Loucy (cell line): ENCODE data around the gene PLS3.

Experiments
- H2AFZ ChIP-seq: fragments of 200-600 bp; sonication (generic); 2 replicates; pipeline ENCODE4 v1.6.0; 2016; ENCODE audit warnings: antibody characterized with exemption, mild to moderate bottlenecking, low read length, moderate library complexity
- H3F3A ChIP-seq: fragments of 200-600 bp; 2 replicates; pipeline ENCODE4 v1.6.0; 2016; ENCODE audit warnings: antibody characterized with exemption, low read depth, mild to moderate bottlenecking
- H3K27me3 ChIP-seq: fragments of 200-600 bp; sonication (generic); 2 replicates; pipeline ENCODE4 v1.6.1; 2014; ENCODE audit warnings: low read length, mild to moderate bottlenecking; ENCODE audit not compliant: insufficient read depth, poor library complexity, severe bottlenecking
- H3K36me3 ChIP-seq: fragments of 200-600 bp; sonication (generic); 2 replicates; pipeline ENCODE4 v1.6.1; 2016; ENCODE audit warnings: low read length; ENCODE audit not compliant: insufficient read depth
- H3K4me1 ChIP-seq: fragments of 200-600 bp; sonication (generic); 2 replicates; pipeline ENCODE4 v1.5.1; 2014; ENCODE audit warnings: low read length, mild to moderate bottlenecking; ENCODE audit not compliant: insufficient read depth, poor library complexity, severe bottlenecking
- H3K4me2 ChIP-seq: fragments of 200-600 bp; sonication (generic); 2 replicates; pipeline ENCODE4 v1.6.0; 2014; ENCODE audit warnings: antibody characterized with exemption, low read length, low read depth, mild to moderate bottlenecking; ENCODE audit not compliant: poor library complexity, severe bottlenecking
- H3K4me3 ChIP-seq: fragments of 200-600 bp; sonication (generic); 2 replicates; pipeline ENCODE4 v1.5.1; 2014; ENCODE audit warnings: low read length, mild to moderate bottlenecking, mixed read lengths; ENCODE audit not compliant: poor library complexity, severe bottlenecking
- H3K79me2 ChIP-seq: fragments of 200-600 bp; sonication (generic); 2 replicates; pipeline ENCODE4 v1.6.1; 2014; ENCODE audit warnings: low read length; ENCODE audit not compliant: insufficient read depth
- H3K9ac ChIP-seq: fragments of 200-600 bp; sonication (generic); 2 replicates; pipeline ENCODE4 v1.6.0; 2014; ENCODE audit warnings: mild to moderate bottlenecking, low read depth, low read length, moderate library complexity; ENCODE audit not compliant: poor library complexity, severe bottlenecking
- H3K9me2 ChIP-seq: fragments of 200-600 bp; sonication (generic); replicated peaks from 2 replicates; pipeline ENCODE4 v1.6.1; 2016; ENCODE audit warnings: low read depth, low read length, mixed read lengths
- H3K9me3 ChIP-seq: fragments of 200-600 bp; sonication (generic); 2 replicates; pipeline ENCODE4 v1.6.1; 2014; ENCODE audit warnings: mild to moderate bottlenecking, antibody characterized with exemption, low read length, low read depth; ENCODE audit not compliant: insufficient read depth
- H4K20me1 ChIP-seq: fragments of 200-600 bp; sonication (generic); 2 replicates; pipeline ENCODE4 v1.6.0; 2014; ENCODE audit warnings: antibody characterized with exemption, low read length, mild to moderate bottlenecking; ENCODE audit not compliant: insufficient read depth, poor library complexity, severe bottlenecking
- EZH2phosphoT487 ChIP-seq: fragments of 200-600 bp; IDR thresholded peaks from 2 replicates; pipeline ENCODE4 v1.6.1; 2018; ENCODE audit warnings: antibody characterized with exemption, mild to moderate bottlenecking, moderate library complexity, borderline replicate concordance
- TF ChIP-seq, protein P1 (sequence below): fragments of 200-600 bp; sonication (generic); conservative IDR thresholded peaks from 2 replicates; pipeline ENCODE4 v1.5.1; 2014; ENCODE audit warnings: mild to moderate bottlenecking, antibody characterized with exemption, low read length

Gene PLS3, protein sequence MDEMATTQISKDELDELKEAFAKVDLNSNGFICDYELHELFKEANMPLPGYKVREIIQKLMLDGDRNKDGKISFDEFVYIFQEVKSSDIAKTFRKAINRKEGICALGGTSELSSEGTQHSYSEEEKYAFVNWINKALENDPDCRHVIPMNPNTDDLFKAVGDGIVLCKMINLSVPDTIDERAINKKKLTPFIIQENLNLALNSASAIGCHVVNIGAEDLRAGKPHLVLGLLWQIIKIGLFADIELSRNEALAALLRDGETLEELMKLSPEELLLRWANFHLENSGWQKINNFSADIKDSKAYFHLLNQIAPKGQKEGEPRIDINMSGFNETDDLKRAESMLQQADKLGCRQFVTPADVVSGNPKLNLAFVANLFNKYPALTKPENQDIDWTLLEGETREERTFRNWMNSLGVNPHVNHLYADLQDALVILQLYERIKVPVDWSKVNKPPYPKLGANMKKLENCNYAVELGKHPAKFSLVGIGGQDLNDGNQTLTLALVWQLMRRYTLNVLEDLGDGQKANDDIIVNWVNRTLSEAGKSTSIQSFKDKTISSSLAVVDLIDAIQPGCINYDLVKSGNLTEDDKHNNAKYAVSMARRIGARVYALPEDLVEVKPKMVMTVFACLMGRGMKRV

DNA sequence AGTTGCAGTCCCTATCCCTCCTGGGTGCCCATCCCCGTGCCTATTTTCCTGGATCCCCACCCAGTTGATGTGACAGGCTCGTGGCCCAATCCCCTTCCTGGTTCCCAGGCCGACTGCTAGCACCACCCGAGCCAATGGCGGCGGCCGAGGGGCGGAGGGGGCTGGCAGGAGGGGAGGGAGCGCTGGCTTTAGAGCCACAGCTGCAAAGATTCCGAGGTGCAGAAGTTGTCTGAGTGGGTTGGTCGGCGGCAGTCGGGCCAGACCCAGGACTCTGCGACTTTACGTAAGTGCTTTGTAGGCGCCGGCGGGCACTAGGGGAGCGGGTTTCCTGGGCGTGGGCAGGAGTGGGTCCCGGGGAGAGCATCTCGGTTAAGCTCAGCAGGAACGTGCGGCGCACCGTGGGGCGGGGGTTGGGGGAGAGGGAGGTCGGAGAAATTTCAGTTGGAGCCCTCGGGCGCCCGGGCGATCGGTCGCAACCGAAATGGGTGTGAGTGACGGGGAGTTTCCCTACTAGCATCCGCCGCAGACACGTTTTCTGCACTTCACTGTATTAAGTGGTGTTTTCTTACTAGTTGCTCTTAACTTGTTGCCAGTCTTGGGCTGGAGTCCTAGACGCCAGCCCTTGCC is at the start of gene PLS3:
PLS3 (plus strand) TSS at position 197 of the 627 bp plus-strand sequence. CDS start 49,077 bp downstream, outside the sequence.
- TF ChIP-seq, protein P1, sequence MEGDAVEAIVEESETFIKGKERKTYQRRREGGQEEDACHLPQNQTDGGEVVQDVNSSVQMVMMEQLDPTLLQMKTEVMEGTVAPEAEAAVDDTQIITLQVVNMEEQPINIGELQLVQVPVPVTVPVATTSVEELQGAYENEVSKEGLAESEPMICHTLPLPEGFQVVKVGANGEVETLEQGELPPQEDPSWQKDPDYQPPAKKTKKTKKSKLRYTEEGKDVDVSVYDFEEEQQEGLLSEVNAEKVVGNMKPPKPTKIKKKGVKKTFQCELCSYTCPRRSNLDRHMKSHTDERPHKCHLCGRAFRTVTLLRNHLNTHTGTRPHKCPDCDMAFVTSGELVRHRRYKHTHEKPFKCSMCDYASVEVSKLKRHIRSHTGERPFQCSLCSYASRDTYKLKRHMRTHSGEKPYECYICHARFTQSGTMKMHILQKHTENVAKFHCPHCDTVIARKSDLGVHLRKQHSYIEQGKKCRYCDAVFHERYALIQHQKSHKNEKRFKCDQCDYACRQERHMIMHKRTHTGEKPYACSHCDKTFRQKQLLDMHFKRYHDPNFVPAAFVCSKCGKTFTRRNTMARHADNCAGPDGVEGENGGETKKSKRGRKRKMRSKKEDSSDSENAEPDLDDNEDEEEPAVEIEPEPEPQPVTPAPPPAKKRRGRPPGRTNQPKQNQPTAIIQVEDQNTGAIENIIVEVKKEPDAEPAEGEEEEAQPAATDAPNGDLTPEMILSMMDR: no peak
- TF ChIP-seq EZH2phosphoT487: no peak
- no peak within 1 kb of the TSS for H2AFZ ChIP-seq
- no peak within 1 kb of the TSS for H3K9ac ChIP-seq

DNA sequence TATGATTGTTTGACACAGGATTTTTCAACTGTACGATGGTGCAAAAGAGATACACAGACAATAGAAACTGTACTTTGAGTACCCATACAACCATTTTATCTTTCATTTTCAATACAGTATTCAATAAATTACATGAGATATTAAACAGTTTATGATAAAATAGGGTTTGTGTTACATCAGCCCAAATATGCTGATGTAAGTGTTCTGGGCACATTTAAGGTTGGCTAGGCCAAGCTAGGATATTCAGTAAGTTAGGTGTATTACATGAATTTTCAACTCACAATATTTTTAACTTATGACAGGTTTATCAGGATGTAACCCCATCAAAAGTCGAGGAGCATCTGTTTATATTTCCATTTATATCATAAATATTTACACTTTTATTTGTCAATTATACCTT is 42.9 kb upstream of the PLS3 start:
- Histone ChIP-seq H2AFZ (no peak overlapping the region), H3K79me2 (no peaks in the 10 kb centered on the region), H4K20me1 (no peaks in the 10 kb centered on the region), H3F3A (no peaks in the 10 kb centered on the region), H3K9me3 (no peaks in the 10 kb centered on the region), H3K9ac (no peak overlapping the region), H3K27me3 (no peaks in the 10 kb centered on the region), H3K4me1 (no peaks in the 10 kb centered on the region), H3K9me2 (no peaks in the 10 kb centered on the region), H3K4me3 (no peak overlapping the region), H3K36me3 (no peaks in the 10 kb centered on the region), H3K4me2 (no peak overlapping the region)
- TF ChIP-seq, protein P1: no peak
- TF ChIP-seq EZH2phosphoT487: no peak

More for the DNA sequence above, at the start of gene PLS3:
- Histone ChIP-seq H3K27me3 (no peaks in the 10 kb centered on the region), H3K4me1 (no peaks in the 10 kb centered on the region), H3K9me2 (no peaks in the 10 kb centered on the region), H3K4me2 (no peak within 1 kb of the TSS), H3K9me3 (no peaks in the 10 kb centered on the region), H3K36me3 (no peaks in the 10 kb centered on the region), H3F3A (no peaks in the 10 kb centered on the region), H4K20me1 (no peaks in the 10 kb centered on the region), H3K4me3 (no peak within 1 kb of the TSS), H3K79me2 (no peaks in the 10 kb centered on the region)

DNA sequence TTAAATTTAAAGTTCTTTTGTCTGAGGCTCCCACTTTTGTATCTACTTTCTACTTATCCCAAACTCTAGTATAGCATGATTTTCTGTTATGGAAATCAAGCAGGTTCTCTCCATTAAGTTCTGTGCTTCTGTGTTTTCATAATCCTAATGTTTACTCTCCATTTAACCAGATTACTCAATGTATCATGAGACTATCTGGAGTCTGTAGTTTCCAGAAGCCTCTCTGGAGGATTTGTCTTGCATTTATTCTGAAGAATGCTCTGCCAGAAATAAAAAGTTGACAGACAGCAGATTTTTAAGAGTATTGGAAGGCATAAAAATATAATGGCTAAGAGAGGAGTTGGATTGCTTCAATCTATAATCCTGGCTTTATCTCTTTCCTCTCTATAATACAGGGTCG is 39.2 kb upstream of the PLS3 start:
- Histone ChIP-seq H3K36me3 (no peaks in the 10 kb centered on the region), H3K9me2 (no peaks in the 10 kb centered on the region), H3K79me2 (no peaks in the 10 kb centered on the region), H3K27me3 (no peaks in the 10 kb centered on the region), H3K4me3 (no peak overlapping the region), H3K4me2 (no peak overlapping the region), H3K9me3 (no peaks in the 10 kb centered on the region), H2AFZ (no peak overlapping the region), H3K4me1 (no peaks in the 10 kb centered on the region), H3K9ac (no peak overlapping the region), H3F3A (no peaks in the 10 kb centered on the region), H4K20me1 (no peaks in the 10 kb centered on the region)
- TF ChIP-seq, protein P1: no peak
- TF ChIP-seq EZH2phosphoT487: no peak
